ENCODE results near the gene ORC1. TPM values are rescaled to one million over a fixed set of nuclear protein-coding genes. Genes with fewer than 3 reads are reported as not detected.
A peak's percentile ranks its signal among the peaks of the same experiment; 100 is the strongest.

Gene ORC1
- polyA plus RNA-seq, 1 donor (not counting 4 experiments of a cell fraction or from before 2014, with no cell fraction given): 5.8 TPM

GRCh38 chr1:52416811-52417210, 12.6 kb upstream of the ORC1 start:
- peaks cover 24 to 25% of the 10 kb centered on the region in 2 experiments for H3K36me3 ChIP-seq (ENCODE audit: control insufficient read depth in 2 of 2, extremely low read depth in 1 of 2, insufficient read depth in 2 of 2, low read length in 2 of 2)
- TF ChIP-seq EZH2 (IDR thresholded peaks at IDR 0.05; ENCODE audit: low read length): no peak
- TF ChIP-seq CTCF (optimal IDR thresholded peaks at IDR 0.05 in 1 of 3, IDR thresholded peaks at IDR 0.05 in 1 of 3, conservative IDR thresholded peaks at IDR 0.05 in 1 of 3; ENCODE audit: extremely low read depth in 1 of 3, insufficient read depth in 2 of 3, low read length in 3 of 3): no peak
- H3K27me3 ChIP-seq (ENCODE audit: control insufficient read depth, extremely low read depth, insufficient read depth, low read length): no peaks in the 10 kb centered on the region
- H3K4me2 ChIP-seq (ENCODE audit: control insufficient read depth, extremely low read depth, insufficient read depth, low read depth, low read length): no peak overlapping the region
- DNase-seq (ENCODE audit: low read depth, low spot score): no peak
- H3K4me3 ChIP-seq (ENCODE audit: control insufficient read depth in 2 of 3, extremely low read depth in 1 of 3, insufficient read depth in 2 of 3, low read depth in 1 of 3, low read length in 3 of 3): no peak overlapping the region
- no peaks in the 10 kb centered on the region for H3K79me2 ChIP-seq (ENCODE audit: control insufficient read depth, insufficient read depth, low read length)
- H4K20me1 ChIP-seq (ENCODE audit: control insufficient read depth, extremely low read depth, insufficient read depth, low read length): no peaks in the 10 kb centered on the region
- no peaks in the 10 kb centered on the region for H3K9me3 ChIP-seq (ENCODE audit: control insufficient read depth, low read depth, low read length)
- FAIRE-seq: peak; percentile 23
- no peak overlapping the region for H3K9ac ChIP-seq (ENCODE audit: control insufficient read depth, extremely low read depth, insufficient read depth, low read length)
- no peaks in the 10 kb centered on the region for H3K9me1 ChIP-seq (ENCODE audit: control insufficient read depth, extremely low read depth, insufficient read depth, low read length)
- H3K27ac ChIP-seq (ENCODE audit: control insufficient read depth, insufficient read depth, low read length): no peak overlapping the region
- no peaks in the 10 kb centered on the region for H3K4me1 ChIP-seq (ENCODE audit: control insufficient read depth, extremely low read depth, insufficient read depth, low read length)
- dilution Hi-C loops (cut with MboI; ENCODE audit: extremely low pct_ligation_motif_present, low sequenced_read_pairs): no loop called here
- no peak overlapping the region for H2AFZ ChIP-seq (ENCODE audit: control insufficient read depth, low read length)

DNA sequence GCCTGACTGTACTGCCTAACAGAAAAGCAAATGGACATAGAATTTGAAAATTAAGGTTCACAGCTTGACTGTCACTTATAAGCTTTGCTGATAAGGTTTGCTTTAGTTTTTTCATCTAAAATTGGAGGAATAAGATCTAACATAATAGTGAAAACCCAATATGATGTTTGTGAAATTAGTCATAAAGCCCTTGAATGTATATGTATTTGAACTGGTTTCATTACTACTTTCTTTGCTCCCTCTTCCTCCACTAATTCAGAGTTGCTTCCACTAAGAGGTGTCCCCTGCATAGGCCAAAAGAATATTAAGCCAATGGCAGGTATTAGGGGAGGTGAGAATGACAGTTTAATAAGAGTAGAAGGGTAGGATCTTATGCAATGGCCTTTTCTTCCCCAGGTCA, 10.7 kb upstream of the ORC1 start:
- no peaks in the 10 kb centered on the region for H3K9me1 ChIP-seq (ENCODE audit: control insufficient read depth, extremely low read depth, insufficient read depth, low read length)
- H2AFZ ChIP-seq (ENCODE audit: control insufficient read depth, low read length): no peak overlapping the region
- no peak overlapping the region for H3K4me3 ChIP-seq (ENCODE audit: control insufficient read depth in 2 of 3, extremely low read depth in 1 of 3, insufficient read depth in 2 of 3, low read depth in 1 of 3, low read length in 3 of 3)
- peaks cover 33 to 37% of the 10 kb centered on the region in 2 experiments for H3K36me3 ChIP-seq (ENCODE audit: control insufficient read depth in 2 of 2, extremely low read depth in 1 of 2, insufficient read depth in 2 of 2, low read length in 2 of 2)
- H4K20me1 ChIP-seq (ENCODE audit: control insufficient read depth, extremely low read depth, insufficient read depth, low read length): no peaks in the 10 kb centered on the region
- FAIRE-seq (no peak), DNase-seq (ENCODE audit: low read depth, low spot score) (no peak)
- H3K4me2 ChIP-seq (ENCODE audit: control insufficient read depth, extremely low read depth, insufficient read depth, low read depth, low read length): no peak overlapping the region
- dilution Hi-C loops (cut with MboI; ENCODE audit: extremely low pct_ligation_motif_present, low sequenced_read_pairs): no loop called here
- no peaks in the 10 kb centered on the region for H3K27me3 ChIP-seq (ENCODE audit: control insufficient read depth, extremely low read depth, insufficient read depth, low read length)
- TF ChIP-seq CTCF (optimal IDR thresholded peaks at IDR 0.05 in 1 of 3, IDR thresholded peaks at IDR 0.05 in 1 of 3, conservative IDR thresholded peaks at IDR 0.05 in 1 of 3; ENCODE audit: extremely low read depth in 1 of 3, insufficient read depth in 2 of 3, low read length in 3 of 3) (no peak), EZH2 (IDR thresholded peaks at IDR 0.05; ENCODE audit: low read length) (no peak)
- H3K9me3 ChIP-seq (ENCODE audit: control insufficient read depth, low read depth, low read length): no peaks in the 10 kb centered on the region
- no peak overlapping the region for H3K9ac ChIP-seq (ENCODE audit: control insufficient read depth, extremely low read depth, insufficient read depth, low read length)
- no peak overlapping the region for H3K27ac ChIP-seq (ENCODE audit: control insufficient read depth, insufficient read depth, low read length)
- no peaks in the 10 kb centered on the region for H3K4me1 ChIP-seq (ENCODE audit: control insufficient read depth, extremely low read depth, insufficient read depth, low read length)
- no peaks in the 10 kb centered on the region for H3K79me2 ChIP-seq (ENCODE audit: control insufficient read depth, insufficient read depth, low read length)

Data from keratinocyte (primary cell).